A549 (cell line): Measurements from ENCODE around the gene LVRN. TPM values are rescaled to one million over a fixed set of nuclear protein-coding genes. Genes with fewer than 3 reads are reported as not detected.

Experiments
- ATAC-seq, 2 experiments: fragments of 200-7000 bp in 1 of 2; fragments of >200 bp in 1 of 2; cut with Nextera tagmentation in 1 of 2; cut with Tn5 transposase in 1 of 2; 3 replicates each; pipeline versions ENCODE4 v1.8.0 to v1.9.1; 2018 to 2020; ENCODE audit warnings: mild to moderate bottlenecking in 1 of 2, moderate library complexity in 1 of 2
- CTCF ChIA-PET: fragments of 300-600 bp; sonication (Branson Sonifier 250); formaldehyde crosslinking; extraction: SDS; loops from one replicate; lab custom pipeline; 2021; ENCODE audit warnings: antibody characterized with exemption, inconsistent platforms; lab: Yijun Ruan, JAX
- POLR2A ChIA-PET: fragments of 350-600 bp; formaldehyde crosslinking; extraction: SDS; loops from one replicate; lab custom pipeline; 2021; ENCODE audit warnings: antibody characterized with exemption, inconsistent platforms; lab: Yijun Ruan, JAX
- DNase-seq, 2 experiments: peaks; one replicate each; pipeline versions ENCODE4 v3.0.0 to v3.0.0-alpha.2; 2011 to 2016; ENCODE audit warnings: low read depth in 1 of 2, low spot score in 1 of 2
- FAIRE-seq: peaks from 2 replicates; lab custom pipeline; 2011; peaks lifted over from hg19 to GRCh38; lab: Jason Lieb, UNC
- H3K27ac ChIP-seq, 2 experiments: fragments of >200 bp; sonication (Bioruptor Twin); formaldehyde crosslinking; 3 replicates each; pipeline ENCODE4 v1.5.1; 2016 to 2017
- H3K4me1 ChIP-seq: fragments of >200 bp; sonication (Bioruptor Twin); formaldehyde crosslinking; 3 replicates; pipeline ENCODE4 v1.6.1; 2016
- H3K4me2 ChIP-seq: fragments of >200 bp; sonication (Bioruptor Twin); formaldehyde crosslinking; 3 replicates; pipeline ENCODE4 v1.6.1; 2016
- H3K4me3 ChIP-seq: fragments of >200 bp; sonication (Bioruptor Twin); formaldehyde crosslinking; 3 replicates; pipeline ENCODE4 v1.5.1; 2016
- H3K9me3 ChIP-seq: fragments of >200 bp; sonication (Bioruptor Twin); formaldehyde crosslinking; 3 replicates; pipeline ENCODE4 v1.6.1; 2016
- CBX8 ChIP-seq: fragments of 200-600 bp; sonication (generic); IDR thresholded peaks from 2 replicates; pipeline ENCODE4 v1.6.1; 2016
- EHMT2 ChIP-seq: fragments of 200-600 bp; sonication (generic); IDR thresholded peaks from 2 replicates; pipeline ENCODE4 v1.6.1; 2016; ENCODE audit warnings: antibody characterized with exemption, low read depth, mild to moderate bottlenecking, moderate library complexity
- ESRRA ChIP-seq: fragments of 150-350 bp; IDR thresholded peaks from 2 replicates; pipeline ENCODE4 v1.6.1; 2014; ENCODE audit warnings: mild to moderate bottlenecking, low read length, borderline replicate concordance
- FOSB ChIP-seq: fragments of 250-450 bp; sonication (Bioruptor Pico); IDR thresholded peaks from 2 replicates; pipeline ENCODE4 v1.5.0; 2020; ENCODE audit warnings: mild to moderate bottlenecking, moderate library complexity
- HDAC2 ChIP-seq: fragments of 200-600 bp; sonication (generic); IDR thresholded peaks from 2 replicates; pipeline ENCODE4 v1.6.1; 2016
- HEYL ChIP-seq: fragments of 250-450 bp; sonication (Bioruptor Pico); IDR thresholded peaks from 2 replicates; pipeline ENCODE4 v1.8.0; 2021; ENCODE audit warnings: mild to moderate bottlenecking, moderate library complexity
- HOXB13 ChIP-seq: fragments of 250-450 bp; sonication (Bioruptor Pico); IDR thresholded peaks from 2 replicates; pipeline ENCODE4 v1.5.0; 2020; ENCODE audit warnings: low read depth, mild to moderate bottlenecking, moderate library complexity
- JUN ChIP-seq, 2 experiments: fragments of >200 bp; sonication (Bioruptor Twin); formaldehyde crosslinking; IDR thresholded peaks; 2 replicates in 1 of 2; 3 replicates in 1 of 2; pipeline ENCODE4 v1.6.1; 2016 to 2017
- MAZ ChIP-seq: fragments of 150-350 bp; IDR thresholded peaks from 2 replicates; pipeline ENCODE4 v1.6.1; 2014; ENCODE audit warnings: antibody characterized with exemption, low read depth, low read length, borderline replicate concordance
- POLR2A ChIP-seq: IDR thresholded peaks from 2 replicates; pipeline ENCODE4 v1.6.1; 2012; ENCODE audit warnings: mild to moderate bottlenecking, low read length
- RARB ChIP-seq: fragments of 250-450 bp; sonication (Bioruptor Pico); IDR thresholded peaks from 2 replicates; pipeline ENCODE4 v1.8.0; 2021; ENCODE audit warnings: mild to moderate bottlenecking, moderate library complexity
- RFX5 ChIP-seq: fragments of 450-650 bp; IDR thresholded peaks from 2 replicates; pipeline ENCODE4 v1.7.1; 2014; ENCODE audit warnings: antibody characterized with exemption, mild to moderate bottlenecking, moderate library complexity
- SMC3 ChIP-seq: fragments of >200 bp; sonication (Bioruptor Twin); formaldehyde crosslinking; IDR thresholded peaks from 3 replicates; pipeline ENCODE4 v1.6.1; 2018; ENCODE audit warnings: inconsistent platforms
- SREBF2 ChIP-seq: fragments of 450-650 bp; IDR thresholded peaks from 2 replicates; pipeline ENCODE4 v1.6.1; 2014; ENCODE audit warnings: mild to moderate bottlenecking, moderate library complexity
- ZFP36 ChIP-seq: fragments of 450-650 bp; IDR thresholded peaks from 2 replicates; pipeline ENCODE4 v1.6.1; 2014; ENCODE audit warnings: borderline replicate concordance; ENCODE audit not compliant: partially characterized antibody
- ZSCAN20 ChIP-seq: fragments of 250-450 bp; sonication (Bioruptor Pico); IDR thresholded peaks from 2 replicates; pipeline ENCODE4 v1.8.0; 2022; ENCODE audit warnings: mild to moderate bottlenecking, moderate library complexity
- WGBS: methylation state at CpG from one replicate; pipeline ENCODE4 v1.1.6; 2017; ENCODE audit errors: missing lambda C conversion rate; 5-methylcytosine and 5-hydroxymethylcytosine counted together
- polyA plus RNA-seq, 4 experiments: library from polyadenylated mRNA; depleted of rRNA in 3 of 4; stranded (reverse); fragments of >200 nt; fragmentation: RNase III in 1 of 4; extraction: RNeasy Plus Mini Kit Qiagen cat#74134 plus additional on column Dnase treatment in 1 of 4; gene quantifications; 2 replicates in 3 of 4; 3 replicates in 1 of 4; pipeline ENCODE4 v1.2.3, GENCODE V29; 2011 to 2017
- TF ChIP-seq, protein P1 (sequence below): IDR thresholded peaks from 2 replicates; pipeline ENCODE4 v1.6.1; 2012; ENCODE audit warnings: low read depth, borderline replicate concordance
- TF ChIP-seq, protein P2 (sequence below): fragments of 450-650 bp; IDR thresholded peaks from 2 replicates; pipeline ENCODE4 v1.6.1; 2014; ENCODE audit warnings: antibody characterized with exemption

Gene LVRN
- polyA plus RNA-seq, 2 of the 4 experiments (the other 2 are of a cell fraction): 0.06 to 0.16 TPM

DNA sequence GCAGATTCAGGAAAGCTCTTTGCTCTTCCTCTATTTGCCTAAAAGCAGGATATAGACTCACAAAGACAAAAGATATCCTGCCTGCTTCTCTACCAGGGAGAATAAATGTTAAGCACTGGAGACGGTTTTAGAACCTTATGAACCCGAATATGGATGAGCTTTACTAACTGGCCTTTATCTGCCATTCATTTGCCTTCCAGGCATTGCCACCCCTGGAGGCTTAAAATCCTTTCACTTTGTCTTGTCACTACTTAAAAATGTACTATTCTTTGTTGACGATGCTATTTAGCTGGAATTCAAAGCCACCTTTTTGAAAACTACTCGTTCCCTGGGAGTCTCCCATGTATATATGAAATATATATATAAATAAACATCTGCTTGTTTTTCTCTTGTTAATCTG lies 23.2 kb upstream of the LVRN start (continued):
- TF ChIP-seq RFX5 (no peak), ESRRA (no peak)

DNA sequence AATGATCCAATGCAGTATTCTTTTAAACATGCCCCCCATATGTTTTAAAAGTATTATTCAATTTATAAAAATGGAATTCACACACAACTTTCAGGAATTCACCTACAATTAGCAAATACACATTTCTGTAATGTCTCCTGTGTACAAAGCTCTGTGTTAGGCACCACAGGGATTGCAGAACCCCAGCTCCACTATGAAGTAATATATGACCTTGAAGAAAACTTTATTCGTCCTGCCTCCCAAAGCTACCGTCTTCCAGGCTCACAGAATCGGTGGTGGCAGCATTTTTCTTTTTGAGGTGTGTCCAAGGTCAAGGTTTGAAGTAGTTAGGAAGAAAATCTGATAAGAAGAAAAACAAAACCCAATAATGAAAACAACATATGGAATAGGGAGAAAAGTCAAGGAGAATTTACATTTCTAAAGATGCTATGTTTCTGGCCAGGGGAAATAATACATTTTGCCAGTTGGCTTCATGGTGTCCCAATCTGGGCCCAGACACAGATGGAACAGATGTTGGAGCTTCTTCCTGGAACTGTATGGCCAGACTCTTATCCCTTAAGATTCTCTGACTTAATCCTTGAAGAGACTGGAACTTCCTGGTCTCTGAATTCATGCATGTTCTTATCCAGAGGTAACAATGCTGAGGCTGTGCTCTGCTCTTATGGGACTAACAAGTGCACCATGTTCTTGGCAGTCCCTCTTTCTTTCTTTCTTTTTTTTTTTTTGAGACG lies 22.0 kb upstream of the LVRN start:
- H3K4me1 ChIP-seq: no peaks in the 10 kb centered on the region
- POLR2A ChIA-PET: no interaction called here
- no peak overlapping the region for H3K27ac ChIP-seq
- WGBS: 85% methylated on average over 3 of the region's 4 CpGs
- DNase-seq (no peak), ATAC-seq (no peak), FAIRE-seq (no peak)
- H3K4me3 ChIP-seq: no peak overlapping the region
- no peak for TF ChIP-seq EHMT2
- TF ChIP-seq ESRRA: no peak
- no peak for TF ChIP-seq POLR2A
- TF ChIP-seq FOSB (CRISPR knock-in tag): no peak
- no peak for TF ChIP-seq RARB (CRISPR knock-in tag)
- TF ChIP-seq, protein P1, sequence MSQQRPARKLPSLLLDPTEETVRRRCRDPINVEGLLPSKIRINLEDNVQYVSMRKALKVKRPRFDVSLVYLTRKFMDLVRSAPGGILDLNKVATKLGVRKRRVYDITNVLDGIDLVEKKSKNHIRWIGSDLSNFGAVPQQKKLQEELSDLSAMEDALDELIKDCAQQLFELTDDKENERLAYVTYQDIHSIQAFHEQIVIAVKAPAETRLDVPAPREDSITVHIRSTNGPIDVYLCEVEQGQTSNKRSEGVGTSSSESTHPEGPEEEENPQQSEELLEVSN: no peak
- no peak for TF ChIP-seq SREBF2
- no peak for TF ChIP-seq HEYL (CRISPR knock-in tag)
- TF ChIP-seq HOXB13 (CRISPR knock-in tag): no peak
- TF ChIP-seq ZSCAN20 (CRISPR knock-in tag): no peak
- TF ChIP-seq MAZ: no peak
- no peak for TF ChIP-seq HDAC2
- no peak for TF ChIP-seq ZFP36
- TF ChIP-seq CBX8: no peak
- CTCF ChIA-PET: interaction anchor here (1.1 kb wide), 1 partner anchor 306 kb away, joined by 3 read pairs; no protein-coding TSS in a partner anchor
- no peak overlapping the region for H3K4me2 ChIP-seq
- H3K9me3 ChIP-seq: no peaks in the 10 kb centered on the region

DNA sequence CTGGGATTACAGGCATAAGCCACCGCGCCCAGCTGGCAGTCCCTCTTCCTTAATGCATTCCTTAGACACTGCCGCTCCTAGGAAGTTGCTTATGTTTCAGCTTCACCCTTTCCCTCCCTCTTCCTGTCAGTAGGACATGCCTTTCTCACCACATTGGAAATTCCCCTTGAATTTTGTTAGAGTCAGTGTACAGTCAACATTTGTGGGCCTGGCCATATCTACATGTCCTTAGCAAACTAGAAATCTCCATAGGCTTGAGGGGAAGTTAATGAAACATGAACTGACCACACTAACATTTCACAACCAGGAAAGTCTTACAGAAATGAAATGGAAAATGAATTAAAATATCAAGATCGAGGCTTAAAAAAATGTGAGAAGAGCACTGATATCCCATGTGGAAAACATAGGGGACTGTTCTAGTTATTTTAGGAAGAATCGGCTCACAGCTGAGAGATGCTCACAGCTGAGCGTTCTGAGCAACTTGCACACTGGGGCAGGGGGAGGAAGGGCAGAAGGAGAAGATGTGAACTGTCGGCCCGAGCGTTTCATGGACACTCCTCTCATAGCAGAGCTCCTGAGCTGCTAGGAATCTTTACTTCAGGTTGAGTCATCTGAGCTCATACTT lies 21.1 kb upstream of the LVRN start:
- peak; percentile 10 to 65 for DNase-seq
- ChIA-PET CTCF (interaction anchor here (0.6 to 1.1 kb wide), 2 partner anchors 73 to 306 kb away, joined by 3 to 4 read pairs; no protein-coding TSS in a partner anchor), POLR2A (no interaction called here)
- no peak overlapping the region for H3K4me2 ChIP-seq
- 58% methylated on average over 9 of the region's 9 CpGs for WGBS
- H3K4me1 ChIP-seq: no peaks in the 10 kb centered on the region
- H3K9me3 ChIP-seq: no peaks in the 10 kb centered on the region
- no peak for FAIRE-seq
- TF ChIP-seq RARB (CRISPR knock-in tag): no peak
- TF ChIP-seq JUN (IDR thresholded peaks at IDR 0.05): no peak
- no peak for TF ChIP-seq SMC3
- H3K27ac ChIP-seq: no peak overlapping the region
- H3K4me3 ChIP-seq: no peak overlapping the region
- peak; percentile 39 to 83; a peak in 3 of 6 replicates for ATAC-seq

DNA sequence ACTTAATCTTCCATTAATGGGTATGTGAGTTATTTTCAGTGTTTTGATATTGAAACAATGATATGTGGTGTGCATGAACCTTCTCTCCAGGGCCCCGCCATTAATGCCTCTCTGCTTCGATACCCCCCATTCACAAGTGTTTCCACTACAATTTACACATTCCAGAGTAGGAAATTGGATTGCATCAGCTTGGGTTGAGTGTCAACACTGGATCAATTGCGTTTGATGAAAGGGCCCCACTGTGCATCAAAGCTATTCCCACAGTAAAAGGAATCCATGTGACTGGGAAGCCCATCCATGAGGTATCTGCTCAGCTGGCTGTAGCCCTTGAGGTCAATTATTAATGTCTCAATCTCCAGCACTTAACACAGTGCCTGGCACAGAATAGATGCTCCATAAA lies 17.8 kb upstream of the LVRN start:
- Histone ChIP-seq H3K27ac (no peak overlapping the region), H3K4me1 (no peaks in the 10 kb centered on the region), H3K4me3 (no peak overlapping the region), H3K4me2 (no peak overlapping the region), H3K9me3 (no peaks in the 10 kb centered on the region)
- no peak for FAIRE-seq
- ChIA-PET CTCF (interaction anchor here (1.7 kb wide), 1 partner anchor 13 kb away, joined by 4 read pairs; no protein-coding TSS in a partner anchor), POLR2A (no interaction called here)
- TF ChIP-seq, protein P2, sequence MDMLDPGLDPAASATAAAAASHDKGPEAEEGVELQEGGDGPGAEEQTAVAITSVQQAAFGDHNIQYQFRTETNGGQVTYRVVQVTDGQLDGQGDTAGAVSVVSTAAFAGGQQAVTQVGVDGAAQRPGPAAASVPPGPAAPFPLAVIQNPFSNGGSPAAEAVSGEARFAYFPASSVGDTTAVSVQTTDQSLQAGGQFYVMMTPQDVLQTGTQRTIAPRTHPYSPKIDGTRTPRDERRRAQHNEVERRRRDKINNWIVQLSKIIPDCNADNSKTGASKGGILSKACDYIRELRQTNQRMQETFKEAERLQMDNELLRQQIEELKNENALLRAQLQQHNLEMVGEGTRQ: no peak
- no peak for ATAC-seq
- DNase-seq: no peak
- 65% methylated on average over 3 of the region's 3 CpGs for WGBS
